HG02981 (cell line): ENCODE data around the gene CPLX4.

ENCODE experiments used
- ATAC-seq: cut with Tn5 transposase; IDR thresholded peaks from one replicate; pipeline ENCODE4 v1.9.1; 2021; ENCODE audit warnings: mild to moderate bottlenecking, moderate library complexity; ENCODE audit not compliant: unreplicated experiment

The CPLX4 gene

DNA sequence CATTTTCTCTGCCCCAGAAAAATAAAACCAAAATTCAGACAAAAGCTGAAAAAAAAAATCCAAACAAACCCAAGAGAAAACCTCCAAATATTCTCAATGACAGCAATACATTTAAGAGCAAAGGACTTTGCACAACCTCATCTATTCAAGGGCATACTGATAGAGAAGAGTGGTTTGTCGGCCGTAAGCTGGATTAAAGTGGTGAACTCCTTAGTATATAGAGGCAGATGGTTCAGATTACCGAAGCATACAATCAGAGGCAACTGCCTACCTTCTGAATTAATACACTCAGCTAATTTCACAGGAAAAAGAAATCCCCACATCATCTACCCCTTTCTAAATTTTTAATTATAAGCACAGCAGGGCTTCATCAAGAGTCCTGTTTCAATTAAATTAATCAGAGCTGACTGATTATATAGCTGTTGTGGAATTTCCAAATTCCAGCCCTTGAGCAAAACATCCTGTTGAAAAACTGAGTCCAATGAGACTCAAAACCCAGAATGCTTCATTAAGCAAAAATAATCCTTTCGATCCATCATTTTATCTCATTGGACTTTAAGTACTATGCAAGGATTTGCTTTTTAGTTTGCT, at the start of gene CPLX4:
Gene CPLX4 (minus strand): TSS at position 190 of the 591 bp plus-strand sequence. CDS start 187 bp downstream, at position 3.
- ATAC-seq = no peak

DNA sequence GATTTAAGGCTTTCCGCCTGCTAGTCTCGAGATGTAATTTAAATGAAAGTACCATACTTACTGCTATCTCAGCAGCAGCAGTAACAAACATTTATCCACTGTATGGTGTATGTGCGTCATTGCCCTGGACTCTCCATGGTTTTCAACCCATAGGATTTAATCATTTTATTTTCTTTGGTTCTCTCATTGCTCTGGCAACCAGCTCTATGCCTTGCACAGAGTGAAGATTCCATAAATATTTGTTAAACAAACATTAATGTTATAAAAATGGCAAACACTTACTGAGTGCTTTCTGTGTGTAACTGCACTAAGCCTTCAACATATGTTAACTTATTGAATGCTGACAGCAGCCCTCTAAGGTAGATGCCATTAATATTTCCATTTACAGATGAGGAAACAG, 41.9 kb upstream of the CPLX4 start:
- no peak for ATAC-seq

DNA sequence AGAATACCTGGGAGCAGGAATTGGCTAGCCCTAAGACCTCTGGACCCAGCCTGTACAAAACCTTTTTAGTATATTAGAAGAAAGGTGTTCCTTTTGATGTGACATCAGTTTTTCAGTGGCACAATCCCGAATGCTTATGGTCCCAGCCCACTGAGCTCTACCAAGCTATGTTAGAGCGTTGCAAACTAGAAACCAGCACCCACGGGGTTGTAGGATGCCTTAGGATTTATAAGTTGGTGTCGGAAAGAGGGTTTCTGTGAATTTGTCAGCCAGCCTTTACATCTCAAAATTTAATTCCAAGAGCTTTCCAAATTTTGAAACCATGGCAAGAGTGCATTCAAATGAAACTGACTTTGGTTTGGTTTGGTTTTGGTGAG, 41.1 kb upstream of the CPLX4 start:
- peak; percentile 16 for ATAC-seq

DNA sequence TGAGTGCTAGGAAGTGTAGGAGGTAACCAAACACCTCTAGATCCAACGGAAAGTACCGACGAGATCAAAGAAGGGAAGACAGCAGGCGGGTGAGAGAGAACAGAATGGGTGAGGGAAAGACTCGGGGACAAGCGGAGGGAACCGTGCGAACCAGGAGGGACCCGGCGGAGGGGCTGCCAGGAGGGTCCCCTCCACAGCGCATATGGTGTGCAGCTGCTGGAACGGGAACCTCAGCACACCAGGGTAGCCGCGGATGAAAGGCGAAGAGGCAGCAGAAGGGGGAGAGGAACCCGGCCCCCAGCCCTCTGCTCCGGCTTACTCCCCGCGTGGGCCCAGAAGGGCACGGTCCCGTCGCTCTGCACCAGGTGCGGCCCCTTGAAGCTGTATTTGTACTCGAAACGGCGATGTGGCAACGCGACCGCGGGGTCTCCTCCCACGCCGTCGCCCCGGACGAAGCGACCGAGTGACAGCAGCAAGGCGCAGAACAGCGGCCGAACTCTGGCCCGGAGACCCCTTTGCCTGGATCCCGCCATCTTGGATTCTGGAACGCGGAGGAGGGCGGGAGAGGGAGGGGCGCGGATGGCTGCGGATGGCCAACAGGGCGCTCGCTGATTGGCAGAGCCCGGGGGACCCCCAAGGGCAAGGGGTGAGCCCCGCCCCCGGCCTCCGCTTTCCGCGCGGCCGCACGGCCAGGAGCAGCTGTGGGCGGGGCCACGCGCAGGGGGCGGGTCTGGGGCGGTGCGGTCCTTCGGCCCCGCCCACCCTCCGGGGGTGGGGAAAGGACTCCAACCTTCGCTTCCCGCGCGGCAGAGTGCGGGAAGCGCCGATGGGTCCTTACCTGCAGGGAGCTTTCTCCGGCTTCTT, 40.5 kb upstream of the CPLX4 start, which contains the start of gene LMAN1:
Gene LMAN1 (minus strand): TSS at position 554 of the 864 bp plus-strand sequence. CDS start 21 bp downstream, at position 533.
- ATAC-seq = peak; percentile 93

DNA sequence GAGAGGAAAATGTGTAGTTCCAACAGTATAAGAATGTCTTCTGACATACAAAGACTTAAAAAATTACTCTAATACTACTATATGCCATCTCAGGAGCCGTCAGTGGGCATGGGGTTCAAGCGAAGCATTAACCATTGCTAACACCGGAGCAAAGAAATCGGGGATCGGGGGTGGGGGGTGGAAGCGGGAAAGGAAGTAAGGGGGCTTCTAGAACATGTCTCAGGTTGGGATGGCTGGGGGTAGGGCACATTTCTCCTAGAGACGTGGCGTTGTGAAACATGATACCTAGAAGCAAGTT, 39.9 kb upstream of the CPLX4 start:
- no peak for ATAC-seq

- no peak for ATAC-seq
Measured at GRCh38 chr18:59357928-59358327, 39.5 kb upstream of the CPLX4 start.

- no peak for ATAC-seq
Measured at GRCh38 chr18:59354731-59355130, 36.3 kb upstream of the CPLX4 start.

DNA sequence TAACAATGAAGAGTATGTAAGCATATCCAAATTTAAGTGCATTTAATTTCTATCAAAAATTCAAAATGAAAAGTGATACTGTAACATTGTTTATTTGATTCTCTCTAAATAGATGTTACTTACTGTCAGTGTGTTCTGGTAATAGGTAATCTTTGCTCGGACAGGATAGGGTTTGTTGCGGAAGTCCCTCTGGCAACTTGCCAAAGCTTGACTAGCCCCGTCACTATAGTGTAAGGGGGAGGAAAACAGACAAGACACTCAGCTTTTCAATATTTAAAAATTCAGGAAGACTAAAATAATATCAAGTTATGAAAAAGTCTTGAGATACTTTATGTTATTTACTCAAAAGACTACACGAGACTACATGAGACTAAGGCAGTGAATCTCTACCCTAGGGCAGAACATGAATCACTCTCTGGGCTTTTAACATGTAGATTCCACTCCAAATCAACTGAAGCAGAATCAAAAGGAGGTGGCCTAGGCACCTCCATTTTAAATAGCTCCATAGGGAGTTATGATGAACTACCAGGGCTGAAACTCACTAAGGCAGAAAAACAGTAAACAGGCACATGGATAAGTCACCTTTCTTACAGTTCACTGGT, 34.7 kb upstream of the CPLX4 start:
- no peak for ATAC-seq

GRCh38 chr18:59352250-59352855, 33.9 kb upstream of the CPLX4 start:
- ATAC-seq = no peak

- no peak for ATAC-seq
Measured at GRCh38 chr18:59345556-59345955, 27.1 kb upstream of the CPLX4 start.

DNA sequence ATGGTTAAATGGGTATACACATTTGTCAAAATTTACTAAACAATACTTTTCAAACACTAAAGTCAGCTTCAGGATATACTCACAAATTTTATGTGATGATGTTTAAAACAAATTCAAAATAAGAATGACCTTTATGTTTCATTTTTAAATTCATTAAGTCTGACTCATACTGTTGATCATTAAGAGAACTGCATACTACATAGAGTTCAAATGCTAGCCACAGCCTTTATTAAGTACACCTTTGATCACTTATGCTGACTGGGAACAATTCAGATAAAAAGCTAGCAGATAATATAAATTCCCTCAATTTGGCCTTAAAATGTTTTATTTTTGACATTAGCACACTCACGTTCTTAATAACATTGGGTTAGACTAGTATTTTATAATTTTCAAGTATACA, 26.5 kb upstream of the CPLX4 start:
- no peak for ATAC-seq

- no peak for ATAC-seq
Measured at GRCh38 chr18:59343926-59344325, 25.5 kb upstream of the CPLX4 start.

DNA sequence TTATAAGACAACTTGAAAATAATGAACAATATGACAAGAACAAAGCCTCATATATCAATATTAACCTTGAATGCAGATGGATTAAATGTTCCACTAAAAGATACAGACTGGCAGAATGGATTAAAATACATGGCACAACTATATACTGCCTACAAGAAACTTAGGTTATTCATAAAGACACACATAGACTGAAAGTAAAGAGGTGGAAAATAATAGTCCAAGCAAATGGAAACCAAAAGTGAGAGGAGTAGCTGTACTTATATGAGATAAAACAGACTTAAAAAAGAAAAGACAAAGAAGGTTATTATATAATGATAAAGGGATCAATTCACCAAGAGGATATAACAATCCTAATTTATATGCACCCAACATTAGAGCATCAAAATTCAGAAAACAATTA, 22.4 kb upstream of the CPLX4 start:
- no peak for ATAC-seq

- ATAC-seq = no peak
Measured at GRCh38 chr18:59340312-59340711, 21.9 kb upstream of the CPLX4 start.

DNA sequence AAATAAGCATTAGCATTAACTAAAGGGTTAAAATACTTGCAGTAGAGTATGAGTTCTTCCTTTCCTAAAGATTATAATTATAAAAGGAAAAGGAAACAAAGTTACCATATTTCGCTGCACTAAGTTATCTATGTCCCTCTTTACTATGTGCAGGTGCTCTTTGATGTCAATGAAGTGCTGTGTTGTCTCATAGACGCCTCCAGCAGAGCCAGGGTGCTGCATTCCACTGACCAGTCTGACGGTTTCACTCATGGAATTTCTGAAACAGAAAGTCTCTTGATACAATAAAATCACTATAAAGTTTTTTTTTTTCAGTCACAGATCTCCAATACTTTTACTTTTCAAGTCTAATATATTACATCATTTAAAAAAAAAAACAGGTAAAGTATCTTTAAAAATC, 14.5 kb upstream of the CPLX4 start:
- no peak for ATAC-seq

DNA sequence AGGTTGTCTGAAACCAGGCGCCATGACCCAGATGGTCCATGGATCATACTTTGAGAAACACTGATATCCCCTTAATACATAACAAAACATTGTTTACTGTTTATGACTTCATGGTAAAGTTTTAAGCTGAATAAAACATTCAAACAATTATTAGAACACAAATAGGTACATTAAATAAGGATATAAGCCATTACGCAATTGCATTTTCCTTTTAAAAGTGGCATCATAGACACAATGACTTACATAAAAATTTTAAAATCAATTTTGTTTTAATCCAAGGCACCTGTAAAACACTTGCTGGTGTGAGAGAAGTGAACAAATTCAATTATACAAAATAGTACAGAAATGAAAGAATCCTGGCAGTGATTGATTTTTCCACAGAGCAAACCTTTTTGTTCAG, 10.2 kb upstream of the CPLX4 start:
- no peak for ATAC-seq

DNA sequence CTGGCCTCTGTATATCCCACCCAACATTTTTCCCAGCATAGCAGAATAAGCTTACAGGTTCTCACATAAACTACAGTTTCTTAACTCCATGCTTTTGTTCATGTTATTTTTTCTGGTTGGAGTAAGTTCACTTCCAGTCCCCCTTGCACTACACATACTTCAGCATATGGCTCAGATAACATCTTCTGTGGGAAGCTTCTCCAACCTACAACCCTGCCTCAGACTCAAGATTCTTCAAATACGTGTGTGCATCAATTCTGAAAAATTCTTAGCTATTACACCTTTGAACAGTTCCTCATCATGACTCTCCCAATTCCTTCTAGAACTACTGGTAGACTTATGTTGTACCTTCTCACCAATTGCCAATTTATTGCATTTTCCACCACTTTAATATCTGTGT, 7.5 kb upstream of the CPLX4 start:
- ATAC-seq = no peak

DNA sequence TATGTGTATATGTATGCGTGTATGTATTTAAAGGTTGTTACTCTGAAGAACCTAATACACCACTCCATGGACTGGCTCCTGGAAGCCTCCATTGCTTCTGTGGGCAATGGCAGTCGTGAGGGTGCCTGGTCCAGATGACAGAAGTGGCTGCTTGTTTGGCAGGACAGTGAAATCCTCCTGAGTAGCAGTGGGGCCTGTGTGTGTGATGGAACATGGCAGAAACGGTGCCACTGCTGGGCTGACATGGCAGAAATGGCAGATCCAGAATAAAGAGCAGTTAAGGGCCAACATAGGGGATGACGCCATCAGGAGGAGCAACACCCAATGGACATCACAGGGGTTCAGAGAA, 6.1 kb upstream of the CPLX4 start:
- ATAC-seq = no peak

- no peak for ATAC-seq
Measured at GRCh38 chr18:59323931-59324622, 5.6 kb upstream of the CPLX4 start.

- no peak for ATAC-seq
Measured at GRCh38 chr18:59311631-59312030, 6.8 kb downstream of the CPLX4 start.

DNA sequence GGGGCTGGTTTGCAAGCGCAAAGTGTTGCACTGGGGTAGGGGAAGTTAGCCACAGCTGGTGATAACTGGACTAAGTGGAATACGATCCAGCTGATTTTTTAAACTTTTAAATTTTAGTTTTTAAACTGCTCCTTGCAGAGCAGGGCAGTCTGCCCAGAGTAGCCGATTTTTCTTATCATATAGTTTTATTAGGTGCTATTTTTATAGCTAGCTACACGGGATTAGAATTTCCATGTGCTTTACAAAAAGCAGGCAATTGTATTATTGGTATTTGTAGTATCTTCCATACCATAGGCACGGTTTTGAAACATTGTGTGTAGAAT, 9.6 kb downstream of the CPLX4 start:
- no peak for ATAC-seq
